ENCODE measurements around the gene LRP1B. TPM values are rescaled to one million over a fixed set of nuclear protein-coding genes. Genes with fewer than 3 reads are reported as not detected.

LRP1B gene
- total RNA-seq, 3 donors from 2014 or later: not detected

DNA sequence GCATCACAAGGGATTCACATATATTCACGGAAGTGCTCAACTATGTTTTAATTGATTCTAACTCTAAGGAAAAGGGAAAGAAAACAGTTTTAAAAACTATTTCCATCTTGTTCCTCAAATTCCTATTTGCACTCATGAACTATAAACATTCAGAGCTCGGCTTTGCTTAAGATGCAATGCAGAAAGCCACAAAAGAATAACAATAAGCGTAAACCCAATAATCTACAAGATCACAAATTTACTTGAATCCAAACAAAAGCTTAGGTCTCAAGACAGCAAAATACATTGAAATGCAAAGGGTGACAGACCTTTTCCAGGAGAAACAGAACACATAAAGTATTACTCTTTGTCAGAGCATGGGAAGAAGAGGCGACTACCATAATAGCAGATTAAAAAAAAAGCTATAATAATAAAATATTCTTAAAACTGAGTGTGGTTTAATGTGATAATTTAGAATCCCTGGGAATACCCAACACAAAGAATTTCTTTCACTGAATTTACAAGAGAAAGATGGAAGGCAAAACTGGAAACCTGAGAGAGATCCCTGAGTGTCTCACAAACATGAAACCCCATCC lies 1094.9 kb downstream of the LRP1B start:
- ATAC-seq (no peak), DNase-seq (no peak)
- Mint-ChIP-seq H3K27me3 (ENCODE audit: low read depth) (no peaks in the 10 kb centered on the region), H3K4me3 (no peak overlapping the region), H3K4me1 (ENCODE audit: low read depth) (no peaks in the 10 kb centered on the region), H3K9me3 (peaks cover 5% of the 10 kb centered on the region), H3K36me3 (ENCODE audit: insufficient read depth) (no peaks in the 10 kb centered on the region)

DNA sequence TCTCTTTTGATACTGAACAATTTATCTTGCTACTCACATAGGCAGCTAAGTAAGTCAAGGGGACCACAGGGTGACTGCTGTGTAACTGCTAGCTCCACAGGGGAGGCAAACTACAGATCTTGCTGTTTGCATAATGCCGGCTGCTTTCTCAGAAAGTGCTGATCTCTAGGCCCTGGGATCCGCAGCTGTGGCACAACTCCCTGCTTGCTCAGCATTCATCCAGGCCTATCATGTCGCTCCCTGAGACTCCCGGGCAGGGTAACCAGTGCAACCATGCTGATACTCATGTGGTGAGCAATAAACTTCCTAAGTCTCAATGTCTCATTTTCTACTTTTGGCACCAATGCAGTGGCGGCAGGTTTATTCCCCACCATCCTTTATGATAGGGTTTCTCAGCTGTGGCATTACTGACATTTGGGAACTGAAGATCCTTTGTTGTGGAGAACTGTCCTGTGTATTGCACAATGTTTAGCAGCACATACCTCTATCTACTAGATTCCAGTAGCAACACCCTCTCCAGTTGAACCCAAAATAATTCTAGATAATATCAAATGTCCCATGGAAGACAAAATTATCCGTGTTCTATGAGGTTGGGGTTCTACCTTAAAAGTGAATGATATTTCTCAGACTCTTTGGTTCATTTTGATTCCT lies 1101.3 kb downstream of the LRP1B start:
- Mint-ChIP-seq H3K27me3 (ENCODE audit: low read depth) (no peaks in the 10 kb centered on the region), H3K4me3 (no peak overlapping the region), H3K9me3 (peaks cover 4% of the 10 kb centered on the region), H3K36me3 (ENCODE audit: insufficient read depth) (no peaks in the 10 kb centered on the region), H3K4me1 (ENCODE audit: low read depth) (no peaks in the 10 kb centered on the region)
- ATAC-seq (no peak), DNase-seq (no peak)

DNA sequence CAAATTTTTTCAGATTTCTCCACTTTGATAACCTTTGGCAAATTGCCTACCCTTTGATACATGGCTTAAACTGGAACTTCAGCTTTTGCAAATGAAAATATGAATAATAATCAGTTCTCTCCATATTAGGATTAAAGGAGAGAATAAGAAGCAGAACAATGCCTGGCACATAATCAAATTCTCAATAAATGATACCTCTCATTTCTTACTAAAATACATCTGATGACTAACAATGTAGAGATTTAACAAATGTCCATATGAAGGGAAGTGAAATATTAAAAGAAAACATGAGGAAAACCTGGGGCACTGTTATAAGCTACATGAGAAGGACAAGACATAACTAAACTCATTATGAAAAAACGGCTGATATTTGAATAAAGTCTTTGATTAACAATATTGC lies 1103.6 kb downstream of the LRP1B start:
- peaks cover 4% of the 10 kb centered on the region for H3K9me3 Mint-ChIP-seq
- H3K4me1 Mint-ChIP-seq (ENCODE audit: low read depth): no peaks in the 10 kb centered on the region
- H3K4me3 Mint-ChIP-seq: no peak overlapping the region
- no peaks in the 10 kb centered on the region for H3K27me3 Mint-ChIP-seq (ENCODE audit: low read depth)
- DNase-seq (no peak), ATAC-seq (no peak)
- H3K36me3 Mint-ChIP-seq (ENCODE audit: insufficient read depth): no peaks in the 10 kb centered on the region

DNA sequence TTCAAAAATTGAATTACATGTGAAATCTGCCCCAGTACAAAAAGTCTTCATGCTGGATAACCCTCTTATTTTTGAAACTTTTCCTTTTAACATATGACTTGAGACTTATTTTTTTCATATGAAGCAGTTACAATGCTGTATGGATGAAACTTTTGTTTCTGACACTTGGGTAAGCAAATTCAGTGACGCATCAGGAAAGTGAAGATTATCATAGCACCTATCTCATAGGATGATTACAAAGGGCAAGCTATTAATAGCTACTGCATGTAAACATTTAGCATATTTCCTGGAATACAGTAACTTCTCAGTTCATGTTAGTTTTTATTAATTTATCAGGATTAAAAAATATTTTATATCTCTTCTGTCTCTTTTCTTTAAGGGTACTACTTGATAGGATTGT lies 1109.2 kb downstream of the LRP1B start:
- no peaks in the 10 kb centered on the region for H3K27me3 Mint-ChIP-seq (ENCODE audit: low read depth)
- no peaks in the 10 kb centered on the region for H3K36me3 Mint-ChIP-seq (ENCODE audit: insufficient read depth)
- peaks cover 9% of the 10 kb centered on the region for H3K9me3 Mint-ChIP-seq
- no peak for DNase-seq
- H3K4me3 Mint-ChIP-seq: no peak overlapping the region
- no peaks in the 10 kb centered on the region for H3K4me1 Mint-ChIP-seq (ENCODE audit: low read depth)
- ATAC-seq: no peak

DNA sequence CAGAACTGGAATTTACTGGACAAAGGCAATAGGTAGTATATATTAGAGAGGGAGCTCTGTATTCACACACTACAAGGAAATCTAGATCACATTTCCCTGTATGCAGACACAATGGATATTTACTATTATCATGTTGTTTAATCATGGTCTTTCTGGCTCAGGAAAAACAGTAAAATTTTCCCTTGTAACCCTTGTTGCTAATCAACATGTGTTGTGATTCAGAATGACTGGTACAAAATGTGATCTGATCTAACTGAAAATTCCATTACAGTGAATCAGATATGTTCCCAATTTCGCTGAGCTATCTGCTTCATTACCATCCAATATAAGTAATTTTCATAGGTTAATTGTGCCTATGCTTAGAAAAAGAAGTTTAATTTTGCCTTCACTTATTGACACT lies 1109.7 kb downstream of the LRP1B start:
- DNase-seq (no peak), ATAC-seq (no peak)
- no peak overlapping the region for H3K4me3 Mint-ChIP-seq
- H3K9me3 Mint-ChIP-seq: peaks cover 9% of the 10 kb centered on the region
- no peaks in the 10 kb centered on the region for H3K4me1 Mint-ChIP-seq (ENCODE audit: low read depth)
- no peaks in the 10 kb centered on the region for H3K27me3 Mint-ChIP-seq (ENCODE audit: low read depth)
- H3K36me3 Mint-ChIP-seq (ENCODE audit: insufficient read depth): no peaks in the 10 kb centered on the region

DNA sequence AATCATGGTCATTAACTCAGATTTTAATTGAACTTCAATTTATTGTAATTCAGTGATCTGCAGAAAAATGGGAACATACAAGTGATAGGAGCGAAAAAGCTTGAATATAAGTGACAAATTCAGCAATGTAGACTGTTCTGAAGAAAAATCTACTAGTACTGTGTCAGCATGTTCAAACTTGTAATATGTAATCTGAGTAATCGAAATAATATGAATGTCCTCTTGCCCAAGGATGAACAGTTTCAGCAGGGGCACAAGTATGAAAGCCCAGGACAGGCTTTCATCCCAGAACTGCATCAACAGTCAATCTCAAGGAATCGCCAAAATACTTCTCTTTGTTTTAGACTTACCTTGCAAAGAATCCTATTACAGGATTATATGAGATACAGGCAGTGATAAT lies 1110.5 kb downstream of the LRP1B start:
- no peaks in the 10 kb centered on the region for H3K36me3 Mint-ChIP-seq (ENCODE audit: insufficient read depth)
- ATAC-seq (no peak), DNase-seq (no peak)
- H3K27me3 Mint-ChIP-seq (ENCODE audit: low read depth): no peaks in the 10 kb centered on the region
- H3K4me3 Mint-ChIP-seq: no peak overlapping the region
- no peaks in the 10 kb centered on the region for H3K4me1 Mint-ChIP-seq (ENCODE audit: low read depth)
- H3K9me3 Mint-ChIP-seq: peaks cover 9% of the 10 kb centered on the region

DNA sequence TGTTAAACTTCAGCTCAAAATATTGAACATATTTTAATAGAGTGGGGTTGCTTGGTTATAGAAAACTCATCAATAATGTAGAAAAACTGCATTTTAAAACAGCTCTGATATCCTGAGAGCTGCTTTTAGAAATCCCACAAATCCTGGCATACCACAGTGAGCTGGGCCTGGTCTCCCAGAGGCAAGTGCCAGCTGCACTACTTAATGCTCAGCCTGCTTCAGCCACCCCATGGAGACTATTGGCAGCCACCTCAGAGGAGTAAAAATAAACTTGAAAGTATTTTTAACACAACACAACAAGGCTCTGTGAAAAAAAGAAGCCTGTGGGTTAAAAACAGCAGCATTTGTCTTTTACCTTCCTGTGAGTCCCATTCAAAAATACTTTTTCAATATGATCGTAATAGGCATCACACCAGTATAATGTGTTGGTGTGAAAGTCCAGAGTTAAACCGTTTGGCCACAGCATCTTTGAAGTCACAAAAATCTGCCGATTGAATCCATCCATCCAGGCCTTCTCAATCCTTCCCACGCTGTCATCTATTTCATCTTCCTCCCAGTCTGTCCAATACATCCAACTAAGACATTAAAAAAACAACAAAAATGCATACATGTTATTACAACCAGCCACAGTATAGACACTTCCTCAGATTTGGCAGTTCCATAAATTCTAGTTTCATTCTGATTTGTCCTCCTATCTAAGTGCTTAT lies 1115.3 kb downstream of the LRP1B start:
- Mint-ChIP-seq H3K4me1 (ENCODE audit: low read depth) (no peaks in the 10 kb centered on the region), H3K36me3 (ENCODE audit: insufficient read depth) (no peaks in the 10 kb centered on the region), H3K4me3 (no peak overlapping the region), H3K9me3 (peaks cover 6% of the 10 kb centered on the region), H3K27me3 (ENCODE audit: low read depth) (no peaks in the 10 kb centered on the region)
- DNase-seq (no peak), ATAC-seq (no peak)

DNA sequence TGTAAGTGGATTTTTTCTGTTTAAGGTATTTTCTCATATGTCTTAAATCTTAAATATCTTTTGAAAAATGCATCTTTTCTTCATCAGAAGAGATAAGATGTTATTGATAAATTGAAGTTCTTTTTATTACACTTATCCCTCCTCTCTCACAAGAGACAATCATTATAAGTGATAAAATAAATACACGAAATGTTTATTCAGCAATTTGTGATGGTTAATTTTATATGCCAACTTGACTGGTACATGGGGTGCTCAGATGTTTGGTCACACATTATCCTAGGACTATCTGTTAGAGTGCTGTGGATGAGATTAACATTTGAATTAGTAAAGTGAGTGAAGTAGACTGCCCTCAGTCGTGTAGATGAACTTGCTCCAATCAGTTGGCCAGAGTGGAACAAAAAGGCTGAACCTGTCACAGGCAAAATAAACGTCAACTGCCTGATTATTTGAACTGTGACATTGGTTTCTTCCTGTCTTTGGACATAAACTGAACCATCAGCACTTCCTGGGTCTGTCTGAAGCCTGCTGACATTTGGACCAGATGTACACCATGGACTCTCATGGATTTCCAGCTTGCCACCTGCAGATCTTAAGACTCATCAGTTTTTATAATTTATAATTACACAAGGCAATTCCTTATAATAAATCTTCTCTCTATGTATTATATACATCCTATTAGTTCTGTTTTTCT lies 1126.7 kb downstream of the LRP1B start:
- Mint-ChIP-seq H3K4me1 (ENCODE audit: low read depth) (no peaks in the 10 kb centered on the region), H3K9me3 (peaks cover 15% of the 10 kb centered on the region), H3K4me3 (no peak overlapping the region), H3K27me3 (ENCODE audit: low read depth) (no peaks in the 10 kb centered on the region), H3K36me3 (ENCODE audit: insufficient read depth) (no peaks in the 10 kb centered on the region)
- DNase-seq: no peak
- ATAC-seq: no peak

DNA sequence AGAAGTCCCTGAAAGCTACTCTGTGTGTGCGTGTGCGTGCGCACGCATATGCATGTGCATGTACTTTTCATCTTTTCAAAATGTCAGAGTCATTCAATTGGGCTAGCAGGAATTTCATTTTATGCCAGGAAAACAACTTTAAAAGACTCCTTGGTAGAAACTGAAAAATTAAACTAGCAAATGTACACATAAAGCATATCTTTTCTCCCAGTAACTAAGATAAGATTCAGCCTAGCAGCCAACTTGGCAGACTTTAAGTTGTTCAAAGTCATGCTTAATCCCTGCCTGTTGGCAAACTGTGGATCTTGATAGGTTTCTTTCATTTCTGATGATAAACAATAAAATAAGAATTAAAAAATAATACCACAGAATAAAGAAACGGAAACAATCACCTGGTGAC lies 1129.1 kb downstream of the LRP1B start:
- Mint-ChIP-seq H3K4me3 (no peak overlapping the region), H3K27me3 (ENCODE audit: low read depth) (no peaks in the 10 kb centered on the region), H3K36me3 (ENCODE audit: insufficient read depth) (no peaks in the 10 kb centered on the region), H3K9me3 (peaks cover 15% of the 10 kb centered on the region), H3K4me1 (ENCODE audit: low read depth) (no peaks in the 10 kb centered on the region)
- ATAC-seq (no peak), DNase-seq (no peak)

DNA sequence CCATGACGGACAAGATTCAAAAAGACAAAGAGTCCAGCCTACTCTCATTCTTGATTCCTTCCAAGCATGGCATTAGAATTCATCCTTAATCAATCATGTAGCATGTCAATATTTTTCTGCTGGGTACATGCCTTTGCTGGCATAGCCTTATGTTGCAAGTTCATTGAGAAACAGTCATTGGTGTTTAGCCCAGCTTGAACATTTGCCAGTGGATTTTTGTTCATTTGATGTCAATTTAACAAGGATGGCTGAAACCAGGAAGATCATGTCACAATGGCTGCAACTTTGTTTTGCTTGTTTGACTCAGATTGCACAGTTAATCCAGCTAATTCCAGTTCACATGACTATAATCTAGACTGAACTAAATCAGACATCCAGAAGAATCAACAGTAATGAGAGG lies 1132.2 kb downstream of the LRP1B start:
- Mint-ChIP-seq H3K4me1 (ENCODE audit: low read depth) (no peaks in the 10 kb centered on the region), H3K9me3 (peaks cover 8% of the 10 kb centered on the region), H3K36me3 (ENCODE audit: insufficient read depth) (no peaks in the 10 kb centered on the region), H3K27me3 (ENCODE audit: low read depth) (no peaks in the 10 kb centered on the region), H3K4me3 (no peak overlapping the region)
- no peak for DNase-seq
- no peak for ATAC-seq

DNA sequence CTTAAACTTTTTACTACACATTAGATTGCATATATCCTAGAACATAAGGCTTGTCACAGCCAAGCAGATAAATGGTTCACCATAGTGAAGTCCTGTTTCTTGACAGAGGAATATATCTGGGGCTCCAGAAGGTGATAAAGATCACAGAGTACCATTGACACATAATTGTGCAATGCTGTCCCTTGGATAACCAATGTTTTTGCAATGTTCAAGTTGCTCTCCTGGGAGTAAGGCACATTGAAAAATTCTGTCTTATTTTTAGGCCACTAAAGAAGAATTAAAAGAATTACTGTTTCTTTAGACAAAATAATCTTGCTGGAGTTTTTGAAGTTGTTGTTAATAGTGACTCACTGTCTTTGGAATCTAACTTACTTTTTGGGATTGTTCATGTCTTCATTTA lies 1132.8 kb downstream of the LRP1B start:
- Mint-ChIP-seq H3K4me3 (no peak overlapping the region), H3K36me3 (ENCODE audit: insufficient read depth) (no peaks in the 10 kb centered on the region), H3K4me1 (ENCODE audit: low read depth) (no peaks in the 10 kb centered on the region), H3K27me3 (ENCODE audit: low read depth) (no peaks in the 10 kb centered on the region), H3K9me3 (peaks cover 6% of the 10 kb centered on the region)
- no peak for ATAC-seq
- DNase-seq: no peak

DNA sequence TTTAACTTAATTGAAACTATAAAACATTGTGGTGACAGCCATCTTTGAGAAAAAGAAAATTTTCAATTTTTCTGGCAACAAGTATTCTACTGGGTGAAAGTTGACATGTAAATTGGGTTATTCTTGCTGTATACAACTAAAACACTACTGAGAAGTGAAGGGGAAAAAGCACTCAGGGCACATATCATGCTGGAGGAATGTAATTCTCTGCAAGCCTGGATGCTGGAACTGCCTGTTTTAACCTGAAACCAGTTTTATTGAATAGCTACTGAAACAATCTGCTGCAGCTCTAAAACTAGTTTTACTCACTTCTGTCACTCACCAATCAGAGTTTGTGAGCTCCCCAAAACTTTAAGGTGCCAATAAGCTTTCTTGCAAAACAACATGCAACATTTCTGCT lies 1136.0 kb downstream of the LRP1B start:
- no peaks in the 10 kb centered on the region for H3K4me1 Mint-ChIP-seq (ENCODE audit: low read depth)
- no peak for DNase-seq
- no peak overlapping the region for H3K4me3 Mint-ChIP-seq
- no peak for ATAC-seq
- no peaks in the 10 kb centered on the region for H3K27me3 Mint-ChIP-seq (ENCODE audit: low read depth)
- no peaks in the 10 kb centered on the region for H3K36me3 Mint-ChIP-seq (ENCODE audit: insufficient read depth)
- peaks cover 6% of the 10 kb centered on the region for H3K9me3 Mint-ChIP-seq

DNA sequence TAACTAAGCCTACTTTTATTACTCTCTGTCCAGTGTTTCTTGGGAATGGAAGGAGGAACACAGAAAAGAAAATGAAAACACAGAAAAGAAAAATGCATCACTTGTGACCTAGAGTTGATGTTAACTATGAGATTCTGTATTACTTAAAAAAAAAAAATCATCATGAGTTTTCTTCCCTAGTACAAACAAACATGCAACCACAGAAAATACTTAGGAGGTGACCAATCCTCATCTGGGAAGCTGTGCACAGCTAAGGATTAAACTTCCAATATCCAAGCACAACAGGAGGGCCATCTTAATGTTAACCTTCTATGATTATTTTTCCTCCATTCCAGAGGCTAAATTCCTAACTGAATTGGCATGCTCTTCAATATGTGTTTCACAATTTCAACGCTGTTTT lies 1140.4 kb downstream of the LRP1B start:
- H3K4me3 Mint-ChIP-seq: no peak overlapping the region
- no peaks in the 10 kb centered on the region for H3K36me3 Mint-ChIP-seq (ENCODE audit: insufficient read depth)
- no peaks in the 10 kb centered on the region for H3K4me1 Mint-ChIP-seq (ENCODE audit: low read depth)
- peaks cover 7% of the 10 kb centered on the region for H3K9me3 Mint-ChIP-seq
- no peak for ATAC-seq
- no peaks in the 10 kb centered on the region for H3K27me3 Mint-ChIP-seq (ENCODE audit: low read depth)
- no peak for DNase-seq

DNA sequence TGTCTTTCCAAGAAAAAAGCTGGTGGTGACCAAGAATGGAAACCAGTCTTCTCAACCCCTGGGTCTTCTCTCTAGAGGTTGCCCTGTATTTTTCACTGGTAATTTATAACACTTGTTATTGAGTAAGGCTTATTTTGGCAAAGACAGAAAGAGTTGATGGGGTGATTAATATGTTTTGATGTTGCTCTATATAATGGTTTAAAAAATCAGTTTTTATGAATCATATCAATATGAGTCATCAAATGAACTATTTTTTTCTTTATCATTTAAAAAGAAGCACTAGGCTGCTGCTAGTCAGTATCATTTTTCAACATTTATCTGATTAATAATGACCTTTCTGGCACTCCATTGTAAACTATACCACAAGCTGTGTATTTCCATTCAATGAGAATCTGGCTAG lies 1142.2 kb downstream of the LRP1B start:
- peaks cover 4% of the 10 kb centered on the region for H3K9me3 Mint-ChIP-seq
- no peak for DNase-seq
- ATAC-seq: no peak
- H3K36me3 Mint-ChIP-seq (ENCODE audit: insufficient read depth): no peaks in the 10 kb centered on the region
- no peaks in the 10 kb centered on the region for H3K27me3 Mint-ChIP-seq (ENCODE audit: low read depth)
- H3K4me1 Mint-ChIP-seq (ENCODE audit: low read depth): no peaks in the 10 kb centered on the region
- H3K4me3 Mint-ChIP-seq: no peak overlapping the region

DNA sequence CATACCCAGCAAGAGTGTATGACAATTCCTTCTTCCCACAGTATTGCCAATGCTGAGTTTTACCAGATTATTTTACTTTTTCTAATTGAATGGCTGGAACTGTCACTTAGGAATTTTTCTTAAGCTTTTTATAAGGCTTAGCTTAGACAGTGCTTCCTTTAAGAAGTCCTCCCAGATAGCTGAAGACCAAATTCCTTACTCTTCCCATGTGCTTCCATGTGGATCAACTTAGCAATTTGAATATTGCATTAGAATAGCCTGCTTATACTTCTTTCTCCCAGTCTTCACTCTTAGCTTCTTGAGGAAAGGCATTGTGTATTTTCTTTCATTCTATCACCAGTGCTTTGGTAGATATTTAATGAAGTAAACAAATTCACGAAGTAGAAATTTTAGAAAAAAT lies 1144.4 kb downstream of the LRP1B start:
- Mint-ChIP-seq H3K27me3 (ENCODE audit: low read depth) (no peaks in the 10 kb centered on the region), H3K4me3 (no peak overlapping the region), H3K4me1 (ENCODE audit: low read depth) (no peaks in the 10 kb centered on the region), H3K9me3 (peaks cover 10% of the 10 kb centered on the region), H3K36me3 (ENCODE audit: insufficient read depth) (no peaks in the 10 kb centered on the region)
- DNase-seq (no peak), ATAC-seq (no peak)

Measured in activated T-cell treated with anti-CD3 and anti-CD28 coated beads, Interleukin-2, amount 50 U/mL, for 4 hours (primary cell).